ENCODE measurements around the gene MKNK2. TPM values are rescaled to one million over a fixed set of nuclear protein-coding genes. Genes with fewer than 3 reads are reported as not detected.

Gene MKNK2
- total and polyA plus RNA-seq, 2 of the 13 experiments (the other 11 are each of a cell fraction or from before 2014, with no cell fraction given), result 44.9 to 112 TPM

GRCh38 chr19:2061495-2062388 lies 10.7 kb upstream of the MKNK2 start (continued):
- TF ChIP-seq HBP1 (CRISPR knock-in tag; IDR thresholded peaks at IDR 0.05; ENCODE audit: low read depth) (no peak), CTCF (CRISPR knock-in tag; IDR thresholded peaks at IDR 0.05) (peak; percentile 78), KMT2B (CRISPR knock-in tag; IDR thresholded peaks at IDR 0.05) (no peak), KDM4B (CRISPR knock-in tag; IDR thresholded peaks at IDR 0.05) (0 out of 2 replicates have a peak, but pooled peaks have one; percentile 4), HES4 (CRISPR knock-in tag; IDR thresholded peaks at IDR 0.05; ENCODE audit: borderline replicate concordance) (no peak), NFKB2 (CRISPR knock-in tag; IDR thresholded peaks at IDR 0.05; ENCODE audit: borderline replicate concordance) (peak; percentile 38; the same call in 1 of the 2 replicates), U2AF2 (IDR thresholded peaks at IDR 0.05; ENCODE audit: low read depth, low read length) (peak; percentile 92), PHF20 (CRISPR knock-in tag; IDR thresholded peaks at IDR 0.05) (no peak; the same call in 1 of the 2 replicates), MLXIP (CRISPR knock-in tag; IDR thresholded peaks at IDR 0.05; ENCODE audit: borderline replicate concordance) (0 out of 2 replicates have a peak, but pooled peaks have one; percentile 48), ZNF224 (CRISPR knock-in tag; IDR thresholded peaks at IDR 0.05) (peak; percentile 6; the same call in 1 of the 2 replicates), ATF4 (CRISPR knock-in tag; IDR thresholded peaks at IDR 0.05) (peak in 1 of 2 experiments; percentile 58; a peak in 1 of 4 replicates), FLYWCH1 (CRISPR knock-in tag; IDR thresholded peaks at IDR 0.05) (no peak), SP2 (CRISPR knock-in tag; IDR thresholded peaks at IDR 0.05) (peak; percentile 75), ZC3H4 (CRISPR knock-in tag; IDR thresholded peaks at IDR 0.05; ENCODE audit: borderline replicate concordance) (no peak), ZSCAN30 (CRISPR knock-in tag; IDR thresholded peaks at IDR 0.05) (no peak), ATAD3A (CRISPR knock-in tag; IDR thresholded peaks at IDR 0.05) (0 out of 2 replicates have a peak, but pooled peaks have one; percentile 41), TFDP2 (CRISPR knock-in tag; IDR thresholded peaks at IDR 0.05) (peak; percentile 12), MAX (IDR thresholded peaks at IDR 0.05) (peak; percentile 68), GTF2F1 (IDR thresholded peaks at IDR 0.05; ENCODE audit: low read length) (0 out of 2 replicates have a peak, but pooled peaks have one; percentile 21), KLF9 (CRISPR knock-in tag; IDR thresholded peaks at IDR 0.05; ENCODE audit: low read depth) (no peak), ATF1 (CRISPR knock-in tag; IDR thresholded peaks at IDR 0.05) (no peak)

Data from HepG2 (cell line).